Natural killer cell treated with Interleukin-12 subunit alpha and Interleukin-12 subunit beta and Interleukin-15 and Interleukin-18, amount 100 ng/mL, for 72 hours (primary cell): ENCODE measurements around the gene RFX2. TPM values are rescaled to one million over a fixed set of nuclear protein-coding genes. Genes with fewer than 3 reads are reported as not detected.
"Not testable (repeated sequence)": the region's sequence is repeated elsewhere in the genome, so short reads cannot be mapped to it uniquely, and the experiment has no call there.

ENCODE experiments used
- ATAC-seq, 2 donors: fragments of 150-1000 bp; cut with Tn5 transposase in 1 of 2; sonication (Bioruptor Pico), chemical (Tn5 transposase) in 1 of 2; 2 replicates each; pipeline ENCODE4 v1.10.0; 2021
- DNase-seq: peaks from one replicate; pipeline ENCODE4 v3.0.0; 2022; ENCODE audit warnings: low spot score
- H3K27ac Mint-ChIP-seq, 2 donors: 1 replicate in 1 of 2; 2 replicates in 1 of 2; pipeline ENCODE4 v1.8.0; 2022; ENCODE audit warnings: mixed read lengths in 2 of 2, mild to moderate bottlenecking in 1 of 2, moderate library complexity in 1 of 2
- H3K27me3 Mint-ChIP-seq, 2 donors: 1 replicate in 1 of 2; 2 replicates in 1 of 2; pipeline ENCODE4 v1.8.0; 2022; ENCODE audit warnings: mixed read lengths in 2 of 2
- H3K36me3 Mint-ChIP-seq: one replicate; pipeline ENCODE4 v1.8.0; 2022; ENCODE audit warnings: mixed read lengths
- H3K4me1 Mint-ChIP-seq, 2 donors: 1 replicate in 1 of 2; 2 replicates in 1 of 2; pipeline ENCODE4 v1.8.0; 2022; ENCODE audit warnings: low read depth in 2 of 2, mixed read lengths in 2 of 2, mild to moderate bottlenecking in 1 of 2
- H3K4me3 Mint-ChIP-seq: one replicate; pipeline ENCODE4 v1.8.0; 2022; ENCODE audit warnings: mixed read lengths
- H3K9me3 Mint-ChIP-seq: 2 replicates; pipeline ENCODE4 v1.8.0; 2022; ENCODE audit warnings: mixed read lengths
- total RNA-seq, 2 donors: library from RNA; stranded (reverse); gene quantifications; one replicate each; pipeline ENCODE4 v1.2.3, GENCODE V29; 2022

Gene RFX2
- total RNA-seq, 2 donors from 2014 or later = 6.6 to 6.9 TPM

DNA sequence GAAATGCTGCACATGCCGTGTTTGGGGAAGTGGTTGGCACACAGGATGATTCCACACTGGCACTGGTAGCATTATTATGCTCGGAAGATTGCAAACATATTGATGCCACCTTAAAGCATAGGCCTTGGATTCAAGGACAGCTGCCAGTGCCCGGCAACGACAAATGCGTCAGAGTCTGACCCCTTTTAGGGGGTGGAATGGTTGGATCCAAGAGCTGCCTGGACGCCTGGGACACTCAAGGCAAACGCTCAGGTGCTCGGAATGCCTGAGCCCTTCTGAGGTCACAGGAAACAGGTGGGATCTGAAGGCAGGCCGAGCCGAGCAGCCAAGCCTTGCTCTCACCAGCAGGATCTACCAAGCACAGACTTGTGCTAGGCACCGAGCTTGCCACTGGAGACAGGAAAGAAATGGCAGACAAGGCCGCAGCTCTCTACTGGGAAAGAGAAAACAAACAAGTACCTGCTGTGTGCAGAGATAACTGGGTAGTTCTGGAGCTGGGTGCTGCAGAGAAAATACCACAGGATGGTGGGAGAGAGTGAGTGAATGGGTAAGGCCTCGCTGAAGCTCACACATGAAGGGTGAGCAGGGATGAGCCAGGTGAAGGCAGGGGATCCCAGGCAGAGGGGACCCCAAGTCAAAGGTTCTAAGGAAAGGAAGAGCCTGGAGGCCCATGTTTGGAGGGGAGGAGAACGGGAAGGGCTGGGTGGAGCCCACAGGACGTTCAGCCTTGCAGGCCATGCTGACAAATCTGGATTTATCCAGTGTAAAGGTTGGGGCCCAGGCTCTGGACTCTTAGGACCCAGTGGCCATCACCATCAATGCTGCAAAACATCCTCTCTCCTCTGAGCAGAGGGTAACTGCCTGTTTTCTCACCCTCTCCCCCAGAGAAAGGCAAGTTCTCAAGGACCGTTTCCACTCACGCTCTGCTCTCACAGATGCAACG is 141.6 kb downstream of the RFX2 start:
- H3K9me3 Mint-ChIP-seq = no peaks in the 10 kb centered on the region
- ATAC-seq (no peak), DNase-seq (no peak)
- H3K4me3 Mint-ChIP-seq = peak overlapping the region; percentile 40
- H3K27ac Mint-ChIP-seq = peak overlapping the region; percentile 59 to 80
- H3K4me1 Mint-ChIP-seq = peaks cover 45 to 59% of the 10 kb centered on the region in 2 donors
- no peaks in the 10 kb centered on the region for H3K36me3 Mint-ChIP-seq
- no peaks in the 10 kb centered on the region for H3K27me3 Mint-ChIP-seq

DNA sequence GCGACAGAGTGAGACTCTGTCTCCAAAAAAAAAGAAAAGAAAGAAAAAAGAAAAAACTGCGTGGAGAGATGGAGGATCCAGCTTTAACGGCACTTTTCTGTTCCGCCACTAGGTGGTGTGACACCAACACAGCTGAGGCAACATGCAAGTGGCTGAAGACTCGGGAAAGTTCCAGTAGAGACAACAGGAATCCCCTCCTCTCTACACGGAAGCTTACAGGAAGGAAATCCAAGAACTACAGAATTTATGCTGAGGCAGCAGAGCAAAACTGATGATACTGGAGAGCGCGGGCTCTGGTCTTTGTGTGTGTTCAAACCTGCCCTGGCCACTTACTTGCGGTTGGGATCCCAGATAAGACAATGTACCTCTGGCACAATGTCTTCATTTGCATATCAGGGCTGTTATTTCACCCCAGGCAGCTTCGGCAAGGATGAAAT is 142.3 kb downstream of the RFX2 start:
- peaks cover 46 to 64% of the 10 kb centered on the region in 2 donors for H3K4me1 Mint-ChIP-seq
- H3K9me3 Mint-ChIP-seq = no peaks in the 10 kb centered on the region
- peak; percentile 74 to 86 for ATAC-seq
- peak; percentile 76 for DNase-seq
- H3K27me3 Mint-ChIP-seq = no peaks in the 10 kb centered on the region
- H3K36me3 Mint-ChIP-seq = no peaks in the 10 kb centered on the region
- peak overlapping the region; percentile 40 for H3K4me3 Mint-ChIP-seq
- H3K27ac Mint-ChIP-seq = peak overlapping the region; percentile 59 to 80

GRCh38 chr19:5967571-5967970 is 142.7 kb downstream of the RFX2 start:
- H3K4me1 Mint-ChIP-seq = peaks cover 47 to 66% of the 10 kb centered on the region in 2 donors
- no peaks in the 10 kb centered on the region for H3K36me3 Mint-ChIP-seq
- DNase-seq = no peak
- no peaks in the 10 kb centered on the region for H3K27me3 Mint-ChIP-seq
- peak overlapping the region; percentile 59 to 80 for H3K27ac Mint-ChIP-seq
- no peaks in the 10 kb centered on the region for H3K9me3 Mint-ChIP-seq
- H3K4me3 Mint-ChIP-seq = peak overlapping the region; percentile 40
- ATAC-seq = no peak

DNA sequence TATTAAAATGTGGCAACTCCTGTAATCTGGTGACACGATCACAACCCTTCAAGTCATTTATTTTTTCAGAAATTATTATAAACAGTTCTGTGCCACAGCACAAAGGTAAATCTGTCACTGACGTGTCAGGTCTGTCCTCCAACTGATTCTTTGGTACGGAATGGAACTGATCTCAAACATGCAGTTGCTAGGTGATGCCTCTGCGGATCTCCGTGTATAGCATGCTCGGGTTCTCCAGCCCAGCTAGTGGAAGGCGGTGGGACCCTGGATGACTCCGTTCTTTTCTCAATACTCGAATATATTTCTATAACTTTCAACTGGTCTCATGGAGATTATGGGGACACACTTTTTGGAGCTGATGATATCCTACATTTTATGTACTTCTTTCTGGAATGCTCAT is 143.4 kb downstream of the RFX2 start:
- DNase-seq (no peak), ATAC-seq (no peak)
- Mint-ChIP-seq H3K4me1 (peaks cover 47 to 66% of the 10 kb centered on the region in 2 donors), H3K4me3 (no peak overlapping the region), H3K36me3 (no peaks in the 10 kb centered on the region), H3K9me3 (no peaks in the 10 kb centered on the region), H3K27me3 (no peaks in the 10 kb centered on the region), H3K27ac (peak overlapping the region; percentile 59 to 80)

DNA sequence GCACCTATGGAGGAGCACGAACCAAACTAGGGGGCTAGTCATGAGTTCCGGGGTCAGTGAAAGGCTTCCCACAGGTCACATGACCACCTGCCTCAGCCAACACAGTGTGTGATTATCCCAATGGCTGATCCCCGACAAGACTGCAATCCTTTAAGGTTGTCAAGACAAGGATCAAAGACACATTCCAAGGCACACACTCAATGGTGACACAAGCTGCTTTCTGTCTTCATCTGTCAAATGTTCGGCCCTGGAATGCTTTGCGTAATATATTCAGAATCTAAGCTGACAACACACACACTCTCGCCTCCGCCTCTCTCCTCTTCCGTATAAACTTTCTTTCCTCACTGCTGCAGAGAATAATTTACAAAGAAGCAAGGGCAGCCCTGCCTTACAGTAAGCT is 144.1 kb downstream of the RFX2 start:
- no peaks in the 10 kb centered on the region for H3K9me3 Mint-ChIP-seq
- no peak for ATAC-seq
- peak overlapping the region in 1 of 2 donors; percentile 80 for H3K27ac Mint-ChIP-seq
- no peaks in the 10 kb centered on the region for H3K36me3 Mint-ChIP-seq
- H3K4me1 Mint-ChIP-seq = peaks cover 44 to 68% of the 10 kb centered on the region in 2 donors
- no peaks in the 10 kb centered on the region for H3K27me3 Mint-ChIP-seq
- no peak for DNase-seq
- no peak overlapping the region for H3K4me3 Mint-ChIP-seq

DNA sequence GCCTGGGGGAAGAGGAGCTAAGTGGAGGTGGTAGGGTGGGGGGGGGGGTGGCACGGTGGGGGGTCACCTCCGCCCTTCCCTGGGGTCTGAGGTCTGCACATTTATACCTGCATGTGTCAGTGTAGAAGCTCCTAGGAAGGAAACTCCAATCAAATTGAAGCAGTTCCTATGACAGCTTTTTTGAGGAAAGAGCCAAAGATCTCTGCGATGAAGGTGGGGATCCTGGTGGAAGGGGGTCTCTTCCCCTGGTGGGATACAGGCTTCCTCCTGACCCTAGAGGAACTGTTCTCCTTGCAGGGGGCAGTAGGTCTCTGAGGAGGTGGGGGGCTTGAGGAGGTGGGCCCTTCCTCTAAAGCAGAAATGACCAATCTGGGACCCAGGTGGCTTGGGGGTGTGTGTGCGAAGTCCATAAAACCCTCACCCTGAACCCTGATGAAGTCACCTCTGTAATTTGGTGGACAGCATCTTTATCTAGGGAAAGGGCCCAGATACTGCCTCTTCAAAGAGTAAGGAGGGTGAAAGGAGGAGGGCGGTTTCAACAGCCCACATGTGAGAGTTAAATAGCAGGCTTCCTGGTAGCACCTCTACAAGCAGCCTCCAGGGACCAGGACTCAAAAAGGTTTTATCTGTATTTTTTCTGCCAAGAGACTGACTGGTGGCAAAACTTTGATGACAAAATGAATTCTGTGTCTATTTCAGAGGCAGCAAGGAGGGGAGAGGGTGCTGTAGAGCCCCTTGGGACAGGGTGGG is 145.3 kb downstream of the RFX2 start:
- Mint-ChIP-seq H3K4me1 (peaks cover 56 to 72% of the 10 kb centered on the region in 2 donors), H3K27me3 (no peaks in the 10 kb centered on the region), H3K27ac (peak overlapping the region; percentile 93 to 96), H3K4me3 (no peak overlapping the region), H3K9me3 (no peaks in the 10 kb centered on the region), H3K36me3 (no peaks in the 10 kb centered on the region)
- ATAC-seq (no peak), DNase-seq (no peak)

DNA sequence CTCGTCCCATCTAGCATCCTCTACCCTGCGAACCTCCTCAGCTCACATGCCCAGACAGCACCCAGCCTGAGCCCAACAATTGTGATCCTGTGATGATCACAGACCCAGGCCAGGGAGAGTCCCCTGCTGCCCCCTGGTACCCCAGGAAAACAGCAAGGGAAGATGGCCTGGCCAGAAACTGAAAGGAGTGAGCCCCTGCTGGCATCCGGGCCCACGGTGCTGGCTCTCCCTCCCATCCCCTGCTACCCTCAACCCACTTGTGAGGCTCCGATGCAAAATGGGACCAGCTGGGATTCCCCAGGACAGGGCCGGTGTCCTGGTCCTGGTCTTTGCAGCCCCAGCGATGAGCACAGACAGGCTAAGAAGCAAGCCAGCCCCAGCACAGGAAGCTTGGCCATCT is 146.4 kb downstream of the RFX2 start:
- no peaks in the 10 kb centered on the region for H3K36me3 Mint-ChIP-seq
- H3K27ac Mint-ChIP-seq = peak overlapping the region; percentile 93 to 96
- H3K9me3 Mint-ChIP-seq = no peaks in the 10 kb centered on the region
- peaks cover 60 to 75% of the 10 kb centered on the region in 2 donors for H3K4me1 Mint-ChIP-seq
- H3K4me3 Mint-ChIP-seq = no peak overlapping the region
- ATAC-seq = no peak
- no peaks in the 10 kb centered on the region for H3K27me3 Mint-ChIP-seq
- DNase-seq = peak; percentile 64

DNA sequence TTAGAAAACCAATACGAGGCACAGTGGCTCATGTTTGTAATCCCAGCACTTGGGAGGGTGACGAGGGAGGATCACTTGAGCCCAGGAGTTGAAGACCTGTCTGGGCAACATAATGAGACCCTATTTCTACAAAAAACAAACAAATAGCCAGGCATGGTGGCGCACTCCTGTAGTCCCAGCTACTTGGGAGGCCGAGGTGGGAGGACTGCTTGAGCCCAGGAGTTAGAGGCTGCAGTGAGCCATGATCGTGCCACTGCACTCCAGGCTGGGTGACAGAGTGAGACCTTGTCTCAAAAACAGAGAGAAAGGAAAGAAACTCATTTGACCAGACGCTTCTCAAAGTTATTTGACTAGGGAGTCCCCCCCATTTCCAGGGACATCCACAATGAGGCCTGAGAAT is 147.0 kb downstream of the RFX2 start:
- H3K36me3 Mint-ChIP-seq, H3K9me3 Mint-ChIP-seq, H3K27me3 Mint-ChIP-seq, DNase-seq, ATAC-seq, H3K4me3 Mint-ChIP-seq: not testable (repeated sequence)
- Mint-ChIP-seq H3K4me1 (peaks cover 54 to 71% of the 10 kb centered on the region in 2 donors), H3K27ac (peak overlapping the region; percentile 93 to 96)

GRCh38 chr19:5961969-5962945 is 148.0 kb downstream of the RFX2 start:
- ATAC-seq = peak; percentile 85 to 95
- Mint-ChIP-seq H3K4me3 (peak overlapping the region; percentile 81), H3K27me3 (no peaks in the 10 kb centered on the region), H3K4me1 (peaks cover 44 to 65% of the 10 kb centered on the region in 2 donors), H3K36me3 (no peaks in the 10 kb centered on the region), H3K9me3 (no peaks in the 10 kb centered on the region), H3K27ac (peak overlapping the region; percentile 93 to 96)
- DNase-seq = peak; percentile 66

DNA sequence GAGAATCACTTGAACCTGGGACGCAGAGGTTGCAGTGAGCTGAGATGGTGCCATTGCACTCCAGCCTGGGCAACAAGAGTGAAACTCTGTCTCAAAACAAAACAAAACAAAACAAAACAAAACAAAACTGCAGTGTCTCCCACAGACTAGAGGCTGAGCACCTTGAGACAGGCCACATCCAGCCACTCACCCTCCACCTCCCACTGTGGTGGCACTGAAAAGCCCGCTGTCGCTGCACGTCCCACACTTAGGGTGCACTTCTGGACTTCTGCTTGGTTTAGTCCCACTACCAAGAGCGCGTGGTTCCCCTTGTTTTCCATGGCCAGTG is 148.7 kb downstream of the RFX2 start:
- DNase-seq, H3K9me3 Mint-ChIP-seq, H3K27me3 Mint-ChIP-seq, H3K36me3 Mint-ChIP-seq: not testable (repeated sequence)
- Mint-ChIP-seq H3K4me1 (peaks cover 39 to 64% of the 10 kb centered on the region in 2 donors), H3K4me3 (peak overlapping the region; percentile 81), H3K27ac (peak overlapping the region; percentile 93 to 96)
- ATAC-seq = peak; percentile 24 to 82

DNA sequence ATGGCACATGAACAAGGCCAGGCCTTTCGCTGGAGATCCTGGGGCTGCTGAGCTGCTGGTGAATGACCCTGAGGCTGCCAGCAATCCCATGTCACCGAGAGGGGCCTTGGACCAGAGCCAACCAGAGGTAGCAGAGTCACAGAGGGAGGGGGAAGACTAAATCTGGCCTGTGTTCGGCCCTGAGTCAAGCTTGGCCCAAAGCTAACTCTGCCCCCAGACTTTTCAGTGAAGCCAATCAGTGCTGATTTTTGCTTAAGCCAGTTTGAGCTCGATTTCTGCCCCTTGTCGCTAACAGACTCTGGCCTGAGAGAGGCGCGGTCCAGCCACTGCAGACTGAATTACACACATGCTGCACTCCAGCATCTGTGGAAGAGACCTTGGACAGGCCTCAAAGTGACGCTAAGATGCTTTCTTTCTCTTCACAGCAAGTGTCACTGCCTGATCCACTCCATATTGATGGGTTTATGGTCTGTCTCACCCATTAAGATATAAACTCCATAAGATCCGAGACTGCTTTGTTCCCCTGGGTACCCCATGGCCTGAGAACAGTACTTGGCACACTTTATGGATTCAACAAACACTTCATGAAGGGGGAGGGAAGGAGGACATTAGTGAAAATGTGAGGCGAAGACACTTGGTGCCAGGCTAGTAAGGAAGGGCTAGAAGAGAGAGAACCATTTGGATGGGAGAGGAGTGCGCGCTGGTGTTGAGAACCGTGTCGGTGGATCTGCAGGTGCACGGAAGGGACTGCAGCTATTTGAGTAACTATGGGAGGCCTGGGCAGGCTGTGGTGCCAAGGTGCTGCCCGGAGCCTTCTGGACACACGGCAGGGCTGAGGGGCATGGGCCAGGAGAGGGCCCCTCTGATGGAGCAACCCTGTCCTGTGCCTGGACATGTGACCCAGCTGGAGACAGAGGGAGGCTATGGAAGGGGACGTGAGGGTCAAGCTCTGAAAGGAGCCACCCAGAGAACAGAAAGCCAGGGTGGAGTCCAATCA is 150.0 kb downstream of the RFX2 start:
- no peaks in the 10 kb centered on the region for H3K36me3 Mint-ChIP-seq
- peak overlapping the region; percentile 55 for H3K4me3 Mint-ChIP-seq
- H3K27ac Mint-ChIP-seq = peak overlapping the region; percentile 57 to 96
- DNase-seq (no peak), ATAC-seq (no peak)
- H3K27me3 Mint-ChIP-seq = no peaks in the 10 kb centered on the region
- H3K4me1 Mint-ChIP-seq = peaks cover 47 to 64% of the 10 kb centered on the region in 2 donors
- H3K9me3 Mint-ChIP-seq = no peaks in the 10 kb centered on the region

DNA sequence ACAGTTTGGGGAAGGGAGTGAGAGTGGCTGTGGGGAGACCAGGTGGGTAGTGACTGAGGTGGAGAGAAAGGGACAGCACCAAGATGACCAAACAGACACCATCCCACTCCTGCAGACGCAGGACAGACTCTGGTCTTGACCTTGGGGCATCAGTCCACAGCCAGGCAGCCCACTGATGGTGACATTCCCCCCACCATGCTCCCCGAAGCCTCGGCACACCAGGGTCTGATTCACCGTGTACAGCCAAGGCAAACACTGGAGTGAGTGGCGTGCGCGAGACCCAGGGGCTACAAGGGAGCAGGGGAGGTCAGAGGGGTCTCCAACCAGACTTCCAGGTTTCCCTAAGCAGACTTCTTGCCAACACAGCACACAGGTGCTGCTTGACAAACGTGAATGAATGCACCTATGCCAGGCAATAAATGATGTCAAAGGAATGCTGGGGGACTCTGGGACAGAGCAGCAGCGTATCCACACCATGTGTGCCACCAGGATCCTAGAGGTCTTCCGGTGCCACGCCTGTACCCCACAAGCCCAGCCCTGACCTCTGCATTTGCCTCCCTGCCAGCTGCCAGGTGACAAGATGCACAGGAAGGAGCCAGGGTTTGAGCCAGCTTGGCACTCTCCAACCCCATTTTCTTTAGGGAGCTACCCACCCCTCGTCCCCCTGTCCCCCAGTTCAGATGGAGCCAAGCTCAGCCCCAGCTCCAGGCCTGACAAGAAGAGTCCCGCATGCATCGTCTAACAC is 150.9 kb downstream of the RFX2 start:
- Mint-ChIP-seq H3K36me3 (no peaks in the 10 kb centered on the region), H3K4me3 (no peak overlapping the region), H3K9me3 (no peaks in the 10 kb centered on the region), H3K27me3 (no peaks in the 10 kb centered on the region), H3K27ac (peak overlapping the region in 1 of 2 donors; percentile 28), H3K4me1 (peaks cover 50 to 62% of the 10 kb centered on the region in 2 donors)
- ATAC-seq (no peak), DNase-seq (no peak)
